Epithelial cell of proximal tubule (primary cell): ENCODE results near the gene MAP3K5. TPM values are rescaled to one million over a fixed set of nuclear protein-coding genes. Genes with fewer than 3 reads are reported as not detected.

ENCODE experiments used
- DNase-seq: peaks from one replicate; pipeline ENCODE4 v3.0.0-alpha.2; 2011; ENCODE audit warnings: low read depth
- H3K4me3 ChIP-seq: 2 replicates; pipeline ENCODE4 v1.5.1; 2011; ENCODE audit warnings: low read depth, mild to moderate bottlenecking, low read length
- CTCF ChIP-seq: conservative IDR thresholded peaks from 2 replicates; pipeline ENCODE4 v1.5.1; 2012; ENCODE audit warnings: low read depth, mild to moderate bottlenecking, low read length
- total RNA-seq: library from RNA; depleted of rRNA; stranded (reverse); fragments of >200 nt; gene quantifications from 2 replicates; pipeline ENCODE4 v1.2.3, GENCODE V29; 2015

Gene MAP3K5
- total RNA-seq, 1 donor from 2014 or later: 7.8 TPM

GRCh38 chr6:136528477-136528876, 263.8 kb downstream of the MAP3K5 start:
- no peak for TF ChIP-seq CTCF
- no peak overlapping the region for H3K4me3 ChIP-seq
- no peak for DNase-seq

- no peak for TF ChIP-seq CTCF
These were observed 264.4 kb downstream of the MAP3K5 start for GRCh38 chr6:136527831-136528230.

GRCh38 chr6:136526937-136527336, 265.3 kb downstream of the MAP3K5 start:
- no peak for TF ChIP-seq CTCF
- DNase-seq: no peak
- no peak overlapping the region for H3K4me3 ChIP-seq

More at GRCh38 chr6:136527831-136528230, 264.4 kb downstream of the MAP3K5 start:
- no peak for DNase-seq
- H3K4me3 ChIP-seq: no peak overlapping the region

- peak; percentile 47 for TF ChIP-seq CTCF
- H3K4me3 ChIP-seq: no peak overlapping the region
- no peak for DNase-seq
These were observed 265.9 kb downstream of the MAP3K5 start for GRCh38 chr6:136526196-136526930.

GRCh38 chr6:136525586-136526195, 266.6 kb downstream of the MAP3K5 start:
- no peak for TF ChIP-seq CTCF
- no peak for DNase-seq
- no peak overlapping the region for H3K4me3 ChIP-seq

- no peak overlapping the region for H3K4me3 ChIP-seq
- TF ChIP-seq CTCF: no peak
- DNase-seq: no peak
These were observed 267.3 kb downstream of the MAP3K5 start for GRCh38 chr6:136524936-136525413.
